GM20000 (cell line): ENCODE measurements around the gene ZNF691.

Experiments used
- DNase-seq: peaks from one replicate; pipeline ENCODE4 v3.0.0; 2012; ENCODE audit warnings: low spot score
- CTCF ChIP-seq: IDR thresholded peaks from 2 replicates; pipeline ENCODE4 v1.5.1; 2012; ENCODE audit warnings: mild to moderate bottlenecking, control low read depth; ENCODE audit errors: extremely low read depth, missing control alignments

Gene ZNF691

GRCh38 chr1:42833981-42834380, 12.4 kb upstream of the ZNF691 start:
- DNase-seq, result no peak
- TF ChIP-seq CTCF, result no peak

DNA sequence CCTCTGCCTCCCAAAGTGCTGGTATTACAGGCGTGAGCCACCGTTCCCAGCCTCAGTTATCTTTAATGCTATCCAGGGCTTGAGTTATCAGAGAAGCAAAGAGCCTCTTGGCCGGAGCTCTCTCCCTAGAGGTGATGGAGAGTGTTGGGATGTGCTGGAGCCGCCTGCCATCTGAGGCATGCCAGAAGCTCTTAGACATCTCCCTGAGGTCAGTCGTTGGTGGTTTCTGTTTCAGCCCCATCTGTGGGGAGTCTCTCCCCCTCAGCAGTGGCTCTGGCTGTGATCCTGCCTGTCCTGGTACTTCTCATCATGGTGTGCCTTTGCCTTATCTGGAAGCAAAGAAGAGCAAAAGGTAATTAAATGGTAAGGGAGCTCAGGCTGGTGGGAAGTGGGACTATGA, 11.6 kb upstream of the ZNF691 start:
- TF ChIP-seq CTCF, result no peak
- no peak for DNase-seq

DNA sequence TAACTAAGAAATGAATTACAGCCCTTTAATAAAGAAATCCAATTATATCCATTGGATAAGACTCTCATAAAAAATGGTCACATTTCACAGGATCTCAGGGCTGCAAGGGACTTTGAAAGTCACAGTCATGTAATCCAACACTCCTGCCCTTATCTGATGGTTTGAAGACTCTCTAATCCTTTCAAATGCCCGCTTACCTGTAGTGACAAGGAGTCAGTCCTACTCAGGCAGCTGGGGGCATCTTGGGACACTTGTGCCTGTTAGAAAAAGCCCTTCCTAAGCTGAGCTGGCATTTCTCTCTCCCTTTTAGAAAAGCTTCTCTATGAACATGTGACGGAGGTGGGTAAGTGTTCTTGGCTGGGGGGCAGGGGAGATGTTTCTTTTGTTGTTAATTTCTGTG, 11.0 kb upstream of the ZNF691 start:
- TF ChIP-seq CTCF, result no peak
- no peak for DNase-seq

DNA sequence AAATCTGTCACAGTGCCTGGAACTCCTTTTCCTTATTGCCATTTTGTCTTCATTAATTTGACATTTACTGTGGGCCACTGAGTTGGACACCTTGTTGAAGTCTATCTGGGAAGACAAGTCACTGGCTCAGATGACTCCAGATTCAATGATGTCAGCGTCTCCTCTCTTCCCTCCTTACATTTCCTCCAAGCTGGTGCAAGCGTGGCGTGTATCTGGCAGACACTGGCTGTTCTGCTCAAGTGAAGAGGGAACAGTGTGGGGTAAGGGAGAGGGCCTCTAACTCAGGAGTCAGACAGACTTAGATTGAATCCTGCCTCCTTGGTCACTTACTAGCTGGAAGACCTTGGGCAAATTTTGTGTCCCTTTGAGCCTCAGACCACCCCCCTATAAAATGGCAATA, 8.7 kb upstream of the ZNF691 start:
- TF ChIP-seq CTCF, result no peak
- no peak for DNase-seq

- TF ChIP-seq CTCF, result no peak
- DNase-seq, result peak; percentile 25
Observed at GRCh38 chr1:42838482-42839190, 7.8 kb upstream of the ZNF691 start.

DNA sequence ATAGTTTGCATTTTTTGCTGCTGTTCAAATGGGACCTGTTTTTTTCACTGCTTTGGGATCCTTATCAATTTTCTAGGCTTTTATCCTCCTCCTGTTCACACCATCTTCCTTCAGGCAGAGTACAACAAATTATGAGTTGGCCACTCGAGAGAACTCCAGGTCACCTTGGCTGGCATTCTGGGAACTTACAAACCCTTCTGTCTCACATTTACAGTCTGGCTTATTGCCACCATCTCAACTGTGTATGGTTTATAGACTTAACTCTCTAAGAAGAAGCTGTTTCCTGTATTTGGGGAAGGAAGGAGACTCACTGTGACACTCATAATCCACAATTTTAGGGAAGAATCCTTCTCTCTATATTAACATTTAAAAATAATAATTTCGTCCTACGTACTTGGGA, 5.4 kb upstream of the ZNF691 start:
- TF ChIP-seq CTCF, result no peak
- DNase-seq, result no peak

DNA sequence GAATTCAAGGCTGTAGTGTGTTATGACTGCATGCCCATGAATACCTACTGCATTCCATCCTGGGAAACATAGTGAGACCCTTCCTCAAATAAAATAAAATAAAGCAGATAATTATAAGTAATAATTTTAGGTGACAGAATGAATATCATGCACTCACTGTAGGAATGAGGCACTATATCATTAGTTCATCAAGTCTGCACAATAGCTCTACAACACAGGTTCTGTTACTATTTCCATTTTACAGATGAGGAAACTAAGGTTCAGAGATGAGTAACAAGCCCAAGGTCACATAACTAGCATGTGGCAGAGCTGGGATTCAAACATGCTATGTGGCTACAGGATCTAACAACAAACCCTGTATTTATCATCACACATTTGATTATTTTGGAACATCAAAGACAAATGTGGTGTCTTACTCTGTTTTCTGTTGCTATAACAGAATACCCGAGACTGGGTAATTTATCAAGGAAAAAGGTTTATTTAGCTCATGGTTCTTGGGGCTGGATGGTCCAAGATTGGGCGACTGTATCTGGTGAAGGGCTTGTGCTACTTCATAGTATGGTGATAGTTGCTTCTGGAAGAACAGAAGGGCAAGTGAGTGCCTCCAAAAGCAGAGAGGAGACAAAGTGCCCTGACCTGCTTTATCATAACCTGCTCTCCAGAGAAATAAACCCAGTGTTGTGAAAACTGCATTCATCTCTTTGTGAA, 4.8 kb upstream of the ZNF691 start:
- no peak for DNase-seq

More for the DNA sequence above, 4.8 kb upstream of the ZNF691 start:
- no peak for TF ChIP-seq CTCF
